HG03442 (cell line): Measurements from ENCODE around the gene NIN.
"Not testable (repeated sequence)": the region's sequence is repeated elsewhere in the genome, so short reads cannot be mapped to it uniquely, and the experiment has no call there.

ENCODE experiments used
- ATAC-seq: cut with Tn5 transposase; IDR thresholded peaks from one replicate; pipeline ENCODE4 v1.9.1; 2021; ENCODE audit warnings: mild to moderate bottlenecking, moderate library complexity; ENCODE audit not compliant: unreplicated experiment

The NIN gene

DNA sequence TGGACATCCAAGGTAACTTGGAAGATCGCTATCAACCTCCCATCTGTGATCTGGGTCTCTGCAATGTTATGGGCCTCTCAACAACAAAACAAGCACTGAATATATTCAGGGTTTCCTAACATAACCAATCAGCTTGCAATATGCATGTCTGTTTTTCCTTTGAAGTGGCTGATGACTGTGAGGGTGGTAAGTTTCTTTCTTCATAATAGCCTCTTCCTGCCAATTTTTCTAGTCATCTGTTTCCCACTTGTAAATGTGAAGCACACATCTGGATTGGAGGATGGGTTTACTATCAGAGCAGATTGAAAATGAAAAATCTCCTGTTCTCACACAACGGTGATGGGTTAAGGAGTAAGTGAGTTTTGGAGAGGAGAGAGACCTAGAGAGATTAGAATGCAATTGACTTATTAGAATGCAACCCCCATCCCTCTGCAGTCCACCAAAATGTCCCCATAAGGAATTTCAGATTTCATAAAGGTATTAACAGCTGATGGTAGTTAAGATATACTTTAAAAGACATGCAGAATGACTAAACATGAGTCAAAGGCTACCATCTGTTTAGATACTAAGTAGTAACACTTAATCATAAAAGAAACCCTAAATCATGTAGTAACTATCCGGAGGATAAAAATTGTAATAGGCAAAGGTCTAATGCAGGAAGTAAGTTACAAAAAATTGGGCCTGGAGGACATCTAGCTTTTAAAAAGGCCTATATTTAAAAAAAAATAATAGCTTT, 104.4 kb downstream of the NIN start:
- peak; percentile 50 for ATAC-seq

DNA sequence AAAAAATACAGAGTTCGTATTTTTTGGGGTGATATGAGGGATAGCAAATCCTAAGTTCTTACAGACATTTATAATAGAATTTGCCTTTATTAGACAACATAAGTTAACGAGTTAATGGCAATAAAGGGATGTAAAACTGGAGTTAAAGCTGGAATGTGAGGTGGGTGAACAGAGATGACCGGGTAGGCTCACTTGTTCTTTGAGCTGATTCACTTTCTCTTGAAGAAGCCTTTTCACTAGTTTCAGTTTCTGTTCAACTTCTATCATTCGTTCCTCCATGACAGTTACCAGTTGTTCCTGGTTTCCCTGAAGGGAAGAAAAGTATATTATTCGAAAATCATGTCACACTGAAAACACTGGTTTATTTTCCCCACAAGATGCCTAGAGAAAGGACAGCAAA, 105.2 kb downstream of the NIN start:
- no peak for ATAC-seq

DNA sequence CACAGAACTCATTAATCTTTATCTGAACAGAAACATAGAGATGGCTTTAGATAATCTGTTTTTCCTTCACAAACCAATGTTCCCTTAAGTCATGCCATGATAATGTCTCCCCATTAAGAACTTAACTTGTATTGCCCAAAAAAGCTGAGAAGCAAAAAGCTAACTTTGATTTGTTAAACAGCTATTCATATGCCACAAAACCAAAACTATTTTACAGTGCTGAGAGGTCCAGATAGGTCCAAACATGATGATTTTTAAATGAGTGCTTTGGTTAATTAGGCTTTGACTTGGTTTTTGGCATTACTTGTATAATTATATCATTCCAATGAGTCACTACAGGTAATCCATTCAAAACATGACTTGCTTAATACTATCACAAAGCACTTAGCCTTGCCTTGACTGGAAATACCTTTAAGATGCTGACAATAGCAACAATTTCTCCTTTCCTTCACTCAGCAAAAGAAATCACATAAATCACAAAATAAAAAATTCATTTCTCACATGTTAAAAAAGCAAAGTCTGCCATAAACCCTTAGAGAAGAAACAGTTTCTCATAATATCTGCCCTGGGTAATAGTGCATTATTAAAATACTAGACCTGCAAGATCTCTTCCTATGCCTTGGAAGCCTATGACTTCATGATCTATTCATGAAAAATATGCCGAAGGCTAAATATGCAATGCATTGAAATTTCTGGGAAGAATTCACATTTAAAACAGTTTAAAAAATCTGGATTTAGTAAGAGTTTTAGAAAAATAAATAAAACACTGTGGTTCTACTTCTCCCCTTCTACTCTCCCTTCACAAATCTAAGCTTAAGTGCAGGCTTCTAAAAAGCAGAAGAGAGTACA, 110.8 kb downstream of the NIN start:
- ATAC-seq: no peak

DNA sequence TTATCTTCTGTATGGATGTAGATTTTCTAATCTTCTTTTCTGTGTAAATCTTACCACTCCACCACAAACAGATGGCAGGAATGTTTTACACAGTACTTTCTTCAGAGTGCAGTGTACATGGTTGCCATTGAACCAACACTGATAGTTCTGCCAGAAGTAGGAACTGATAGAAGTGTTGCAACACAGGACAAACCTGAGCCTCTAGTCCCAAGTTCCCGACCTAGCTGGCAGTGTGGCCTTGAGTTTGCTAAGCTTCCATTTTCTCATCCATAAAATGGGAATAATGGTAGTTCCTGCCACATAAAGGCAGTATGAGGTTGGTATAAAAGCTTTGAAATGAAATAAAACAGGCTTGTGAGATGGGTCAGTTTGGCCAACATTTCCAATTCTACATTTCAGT, 112.0 kb downstream of the NIN start:
- ATAC-seq: no peak

DNA sequence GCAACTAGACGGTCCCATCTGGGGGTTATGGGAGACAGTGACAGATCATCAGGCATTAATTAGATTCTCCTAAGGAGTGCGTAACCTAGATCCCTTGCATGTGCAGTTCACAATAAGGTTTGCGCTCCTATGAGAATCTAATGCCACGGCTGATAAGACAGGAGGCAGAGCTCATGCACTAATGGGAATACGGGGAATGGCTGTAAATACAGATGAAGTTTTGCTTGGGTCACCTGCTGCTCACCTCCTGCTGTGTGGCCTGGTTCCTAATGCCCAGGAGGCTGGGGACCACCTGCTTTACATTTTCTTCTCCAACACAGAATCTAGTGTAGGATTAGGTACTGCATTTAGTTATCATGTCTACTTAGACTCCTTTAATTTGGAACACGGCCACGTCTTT, 113.2 kb downstream of the NIN start:
- no peak for ATAC-seq

DNA sequence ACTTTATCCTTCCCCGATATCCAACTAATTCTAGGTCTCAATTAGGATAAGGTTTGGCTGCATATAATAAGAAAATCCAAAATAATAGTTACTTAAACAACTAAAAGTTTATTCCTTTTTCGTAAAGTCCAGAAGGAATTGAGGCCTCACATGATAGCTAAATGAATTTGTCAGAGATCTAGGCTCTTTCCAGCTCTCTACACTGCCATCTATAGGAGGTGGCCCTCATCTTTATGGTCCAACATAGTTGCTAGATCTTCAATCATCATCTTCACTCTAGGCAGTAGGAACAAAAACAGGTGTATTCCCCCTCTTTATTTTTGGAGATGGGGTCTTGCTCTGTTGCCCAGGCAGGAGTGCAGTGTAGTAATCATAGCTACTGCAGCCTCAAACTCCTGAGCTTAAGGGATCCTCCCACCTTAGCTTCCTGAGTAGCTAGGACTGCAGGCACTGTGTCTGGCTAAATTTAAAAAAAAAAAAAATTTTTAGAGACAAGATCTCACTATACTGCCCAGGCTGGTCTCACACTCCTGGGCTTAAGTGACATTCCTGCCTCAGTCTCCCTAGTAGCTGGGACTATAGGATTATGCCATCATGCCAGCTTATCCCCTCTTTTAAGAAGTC, 116.4 kb downstream of the NIN start:
- no peak for ATAC-seq

DNA sequence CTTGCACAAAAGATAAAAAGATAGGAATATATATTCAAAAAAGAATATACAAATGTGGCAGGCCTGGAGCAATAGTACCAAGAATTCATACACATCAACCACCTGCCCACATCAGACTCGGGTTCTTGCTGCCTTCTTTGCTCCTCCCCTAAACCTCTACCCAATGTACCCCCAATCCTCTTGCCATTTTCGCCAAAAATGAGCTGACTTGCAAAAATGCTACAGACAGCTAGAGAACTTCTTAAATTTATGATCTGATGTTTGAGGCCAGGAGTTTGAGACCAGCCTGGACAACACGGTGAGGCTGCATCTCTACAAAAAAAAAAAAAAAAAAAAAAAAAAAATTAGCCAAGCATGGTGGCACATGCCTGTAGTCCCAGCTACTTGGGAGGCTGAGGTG, 119.9 kb downstream of the NIN start:
- no peak for ATAC-seq

DNA sequence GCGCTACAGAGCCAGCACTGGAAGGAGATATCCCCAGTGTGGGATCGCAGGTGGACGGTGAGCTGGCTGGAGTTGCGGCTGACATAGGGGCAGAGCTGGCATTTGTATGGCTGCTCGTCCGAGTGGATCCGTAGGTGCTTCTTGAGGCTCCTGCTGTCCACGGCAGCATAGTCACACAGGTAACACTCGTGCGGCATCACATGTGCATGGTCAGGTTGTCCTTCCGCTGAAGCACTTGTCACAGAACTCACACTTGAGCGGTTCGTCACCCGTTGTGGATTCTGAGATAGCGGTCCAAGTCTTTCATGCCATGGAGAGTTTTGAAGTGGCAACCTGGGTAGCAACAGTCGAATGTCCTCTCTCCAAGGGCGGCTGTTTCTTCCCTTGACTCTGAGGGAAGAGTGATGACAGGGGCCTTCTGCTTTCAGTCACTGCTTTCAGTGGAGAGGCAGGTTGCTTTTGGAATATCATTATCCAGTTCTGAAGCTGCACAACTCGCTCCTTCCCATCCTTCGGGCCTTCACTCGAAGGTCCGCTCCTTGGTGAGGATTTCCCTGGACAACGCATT, 125.9 kb downstream of the NIN start:
- no peak for ATAC-seq

DNA sequence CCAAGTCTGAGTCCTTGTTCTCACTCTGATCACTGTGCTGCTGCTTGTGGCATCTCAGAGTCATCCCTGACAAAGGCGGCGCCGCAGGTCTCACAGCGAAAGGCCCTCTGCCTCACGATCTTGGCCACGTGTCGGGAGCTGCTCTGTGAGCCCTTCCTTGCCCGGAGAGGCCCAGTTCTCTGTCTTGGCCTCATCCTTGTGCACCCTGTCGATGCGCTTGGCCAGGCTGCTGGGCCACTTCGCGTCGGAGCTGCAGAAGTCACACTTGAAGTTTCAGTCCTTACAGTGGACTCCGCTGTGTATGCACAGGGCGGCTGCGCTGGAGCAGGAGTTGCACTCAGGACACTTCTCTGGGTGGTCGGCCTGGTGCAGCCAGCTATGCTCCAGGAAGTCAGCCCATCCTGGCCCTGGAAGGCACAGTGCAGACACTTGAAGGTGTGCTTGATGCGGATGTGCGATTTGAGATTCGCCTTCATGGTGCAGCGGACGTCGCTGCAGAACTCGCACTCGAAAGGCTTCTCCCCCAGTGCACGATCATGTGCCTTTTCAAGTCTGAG, 126.4 kb downstream of the NIN start:
- ATAC-seq: no peak

DNA sequence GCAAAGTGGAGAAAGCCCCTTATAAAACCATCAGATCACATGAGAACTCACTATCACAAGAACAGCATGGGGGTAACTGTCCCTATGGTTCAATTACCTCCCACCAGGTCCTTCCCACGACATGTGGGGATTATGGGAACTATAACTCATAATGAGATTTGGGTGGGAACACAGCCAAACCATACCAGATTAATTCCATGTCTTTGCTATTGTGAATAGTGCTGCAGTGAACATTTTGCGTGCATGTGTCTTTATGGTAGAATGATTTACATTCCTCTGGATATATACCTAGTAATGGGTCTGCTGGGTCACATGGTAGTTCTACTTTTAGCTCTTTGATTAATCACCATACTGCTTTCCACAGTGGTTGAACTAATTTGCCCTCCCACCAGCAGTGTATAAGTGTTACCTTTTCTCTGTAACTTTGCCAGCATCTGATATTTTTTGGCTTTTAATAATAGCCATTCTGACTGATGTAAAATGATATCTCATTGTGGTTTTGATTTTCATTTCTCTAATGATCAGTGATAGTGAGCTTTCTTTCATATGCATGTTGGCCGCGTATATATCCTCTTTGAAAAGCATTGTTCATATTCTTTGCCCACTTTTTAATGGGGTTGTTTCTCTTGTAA, 133.2 kb downstream of the NIN start:
- ATAC-seq: no peak

DNA sequence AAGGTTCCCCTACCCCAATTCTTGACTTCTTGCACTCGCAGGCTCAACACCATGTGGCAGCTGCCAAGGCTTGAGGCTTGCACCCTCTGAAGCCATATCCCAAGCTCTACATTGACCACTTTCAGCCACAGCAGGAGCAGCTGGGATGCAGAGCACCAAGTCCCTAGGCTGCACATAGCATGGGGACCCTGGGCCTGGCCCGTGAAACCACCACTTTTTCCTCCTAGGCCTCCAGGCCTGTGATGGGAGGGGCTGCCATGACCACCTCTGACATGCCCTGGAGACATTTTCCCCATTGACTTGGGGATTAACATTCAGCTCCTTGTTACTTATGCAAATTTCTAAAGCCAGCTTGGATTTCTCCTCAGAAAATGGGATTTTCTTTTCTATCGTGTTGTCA, 136.7 kb downstream of the NIN start:
- ATAC-seq: not testable (repeated sequence)

DNA sequence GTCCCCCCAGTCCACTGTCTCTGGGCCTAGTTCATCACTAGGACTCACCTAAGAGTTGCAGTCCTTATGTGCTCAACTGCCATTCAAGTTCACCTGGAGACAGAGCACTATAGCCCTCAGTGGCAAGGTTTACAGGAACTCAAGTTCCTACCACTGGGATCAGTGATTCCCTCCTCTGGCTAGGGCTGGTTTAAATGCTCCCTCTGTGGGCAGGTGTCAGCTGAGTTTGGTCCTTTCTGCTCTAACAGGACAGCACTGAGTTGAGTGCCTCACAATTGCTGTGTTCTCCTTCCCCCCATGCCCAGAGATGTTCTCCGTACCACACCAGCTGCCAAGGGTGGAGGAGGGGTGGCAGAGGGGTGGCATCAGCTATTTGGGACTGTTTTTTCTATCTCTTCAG, 142.1 kb downstream of the NIN start:
- no peak for ATAC-seq

DNA sequence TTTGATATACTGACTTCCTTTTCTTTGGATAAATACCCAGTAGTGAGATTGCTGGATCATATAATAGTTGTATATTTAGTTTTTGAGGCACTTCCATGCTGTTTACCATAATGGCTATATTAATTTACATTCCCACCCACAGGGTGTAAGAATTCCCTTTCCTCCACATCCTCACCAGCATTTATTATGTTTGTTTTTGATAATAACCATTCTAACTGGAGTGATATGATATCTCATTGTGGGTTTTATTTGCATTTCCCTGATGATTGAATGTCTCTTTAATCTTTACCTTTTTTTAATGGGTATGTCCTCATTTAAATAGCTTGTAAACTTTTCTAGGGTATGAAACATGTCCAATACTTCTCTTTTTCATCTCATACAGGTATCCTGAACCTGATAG, 151.3 kb downstream of the NIN start:
- no peak for ATAC-seq

DNA sequence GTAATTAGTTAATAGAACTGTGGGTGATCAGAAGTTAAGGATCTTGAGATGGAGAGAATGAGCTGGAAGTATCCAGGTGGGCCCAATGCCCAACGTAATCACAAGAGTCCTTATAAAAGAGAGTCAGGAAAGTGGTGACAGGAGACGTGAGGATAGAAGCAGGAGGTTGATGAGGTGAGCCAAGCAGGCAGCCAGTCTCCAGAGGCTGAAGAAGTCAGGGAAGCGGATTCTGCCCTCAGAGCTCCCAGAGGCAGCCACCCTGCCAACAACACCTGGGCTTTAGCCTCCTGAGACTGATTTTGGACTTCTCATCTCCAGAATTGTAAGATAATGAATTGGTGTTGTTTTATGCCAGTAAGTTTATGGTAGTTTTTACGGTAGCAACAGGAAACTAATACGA, 152.8 kb downstream of the NIN start:
- ATAC-seq: no peak

DNA sequence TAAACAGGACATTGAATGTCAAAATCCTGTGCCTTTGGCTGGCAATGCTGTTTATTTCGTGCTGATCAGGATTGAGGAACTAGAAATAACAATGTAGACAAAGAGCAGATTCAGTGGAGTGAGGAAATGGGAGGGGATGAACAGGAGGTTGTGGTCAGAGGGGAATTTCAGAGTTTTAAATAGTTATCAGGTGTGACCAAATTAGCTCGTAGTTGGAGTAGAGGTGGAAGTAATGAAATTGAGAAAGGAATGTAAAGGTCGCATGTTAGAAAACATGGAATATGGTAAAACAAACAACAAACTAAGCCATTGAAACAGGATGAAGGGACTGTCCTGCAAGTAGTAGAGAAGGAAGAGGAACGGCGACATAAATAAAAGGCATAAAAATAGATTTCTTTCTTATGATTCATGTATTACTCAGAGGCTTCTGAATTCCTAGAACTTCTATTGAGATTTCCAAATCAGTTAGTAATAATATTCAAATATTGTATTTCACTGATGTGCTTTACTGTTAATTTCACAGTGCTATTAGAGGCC, 153.4 kb downstream of the NIN start:
- no peak for ATAC-seq

DNA sequence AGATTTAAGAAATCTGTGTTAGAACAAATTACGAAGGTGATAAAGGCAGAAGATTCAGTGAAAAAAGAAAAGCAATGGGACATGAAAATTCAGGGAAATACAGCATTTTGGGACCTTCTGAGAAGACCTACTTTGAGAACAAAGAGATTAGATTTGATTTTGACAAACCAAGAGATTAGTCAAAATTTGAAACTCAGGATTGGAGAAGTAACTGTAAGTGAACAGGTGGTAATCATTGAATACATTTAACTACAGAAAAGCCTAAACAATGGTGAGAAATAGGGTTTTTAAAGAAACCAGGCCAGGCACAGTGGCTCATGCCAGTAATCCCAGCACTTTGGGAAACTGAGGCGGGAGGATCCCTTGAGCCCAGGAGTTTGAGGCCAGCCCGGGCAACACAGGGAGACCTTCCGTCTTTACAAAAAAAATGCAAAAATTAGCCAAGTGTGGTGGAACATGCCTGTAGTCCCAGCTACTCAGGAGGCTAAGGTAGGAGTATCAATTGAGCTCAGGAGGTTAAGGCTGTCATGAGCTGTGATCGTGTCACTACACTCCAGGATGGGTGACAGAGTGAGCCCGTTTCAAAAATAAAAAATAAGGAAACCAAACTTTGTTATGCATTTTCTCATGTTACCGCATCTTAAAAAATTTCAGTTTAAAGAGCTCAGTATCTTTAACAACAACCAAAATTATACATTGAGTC, 154.0 kb downstream of the NIN start:
- no peak for ATAC-seq

DNA sequence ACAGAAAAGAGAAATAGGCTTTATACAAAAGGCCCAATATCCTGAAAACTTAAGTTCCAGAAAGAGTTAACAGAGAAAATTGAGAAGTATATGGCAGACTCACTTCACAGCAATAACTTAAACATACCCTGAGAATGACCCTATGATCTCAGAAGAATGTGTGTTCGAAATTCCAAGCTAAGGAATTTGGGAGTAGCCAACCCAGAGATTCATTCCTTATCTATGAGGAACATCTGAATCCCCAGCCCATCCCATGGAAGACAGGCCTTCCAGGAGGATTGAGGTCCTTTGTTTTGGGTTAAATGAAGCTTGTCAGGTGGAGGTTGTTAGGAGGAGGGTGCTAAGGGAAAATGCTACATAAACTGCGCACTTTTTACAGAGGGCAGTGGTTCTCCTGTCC, 155.4 kb downstream of the NIN start:
- no peak for ATAC-seq

DNA sequence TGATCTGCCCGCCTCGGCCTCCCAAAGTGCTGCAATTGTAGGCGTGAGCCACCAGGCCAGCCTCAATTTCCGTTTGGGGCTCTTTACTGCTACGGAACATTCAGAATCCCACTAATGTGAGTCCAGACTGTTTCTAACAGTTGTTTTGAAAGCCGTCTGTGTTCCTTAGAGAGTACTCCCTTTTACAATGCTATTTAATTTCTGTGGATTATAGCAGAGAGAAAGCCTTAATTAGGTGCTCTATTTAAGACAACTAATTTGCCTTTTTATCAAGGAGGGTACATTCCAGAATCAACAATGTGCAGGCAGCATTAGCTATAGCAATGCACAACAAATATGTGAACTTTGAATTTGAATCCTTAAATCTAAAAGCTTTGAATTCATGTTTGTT, 160.1 kb downstream of the NIN start:
- no peak for ATAC-seq

DNA sequence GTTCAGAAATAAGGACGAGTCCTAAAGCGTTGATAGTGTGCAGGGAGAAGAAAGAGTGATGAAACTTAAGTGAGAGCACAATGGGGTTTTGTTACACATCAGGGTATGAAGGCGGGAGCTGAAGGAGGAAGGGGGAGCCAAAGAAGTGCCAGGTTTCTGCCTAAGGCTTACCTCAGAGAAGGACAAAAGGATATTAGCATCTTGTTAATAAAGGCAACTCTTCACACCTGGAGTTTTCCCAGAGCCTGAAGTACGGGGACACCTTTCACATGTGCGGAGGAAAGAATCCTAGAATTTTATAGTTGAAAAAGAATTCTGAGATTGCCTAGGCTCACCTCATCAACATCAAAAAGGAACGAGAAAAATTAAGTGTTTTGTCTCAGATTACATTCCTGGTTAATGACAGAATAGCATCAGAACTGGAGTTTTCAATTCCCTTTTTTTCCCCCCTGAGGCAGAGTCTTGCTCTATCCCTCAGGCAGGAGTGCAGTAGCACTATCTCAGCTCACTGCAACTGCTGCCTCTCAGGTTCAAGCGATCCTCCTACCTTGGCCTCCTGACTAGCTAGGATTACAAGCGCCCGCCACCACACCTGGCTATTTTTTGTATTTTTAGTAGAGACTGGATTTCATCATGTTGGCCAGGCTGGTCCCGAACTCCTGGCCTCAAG, 160.6 kb downstream of the NIN start:
- no peak for ATAC-seq
